Caco-2 (cell line): Measurements from ENCODE around the gene SCARB2. TPM values are rescaled to one million over a fixed set of nuclear protein-coding genes. Genes with fewer than 3 reads are reported as not detected.

Experiments
- BruUV-seq: library from RNA; stranded (reverse); fragments of 400-500 nt; replicated peaks from 2 replicates; lab custom pipeline; 2021; lab: Mats Ljungman, UMichigan
- CTCF ChIA-PET: fragments of 300-600 bp; sonication (Branson Sonifier 250); formaldehyde crosslinking; loops from one replicate; lab custom pipeline; 2022; ENCODE audit warnings: antibody characterized with exemption; lab: Charles Lee
- POLR2A ChIA-PET: fragments of 300-600 bp; sonication (Branson Sonifier 250); formaldehyde crosslinking; loops from one replicate; lab custom pipeline; 2022; ENCODE audit warnings: antibody characterized with exemption; lab: Charles Lee
- DNase-seq, 2 experiments: peaks; one replicate each; pipeline versions ENCODE4 v3.0.0 to v3.0.0-alpha.2; 2020 to 2022
- H3K27me3 ChIP-seq: replicated peaks from 2 replicates; pipeline ENCODE4 v1.6.0; 2011; ENCODE audit warnings: low read length; ENCODE audit not compliant: control insufficient read depth, insufficient read depth
- H3K36me3 ChIP-seq: 2 replicates; pipeline ENCODE4 v1.5.1; 2011; ENCODE audit warnings: low read length; ENCODE audit not compliant: control insufficient read depth, insufficient read depth
- H3K4me1 ChIP-seq: fragments of 250-450 bp; sonication (Bioruptor Pico); 2 replicates; pipeline ENCODE4 v1.5.1; 2020; ENCODE audit warnings: mild to moderate bottlenecking
- H3K4me3 ChIP-seq: 2 replicates; pipeline ENCODE4 v1.5.1; 2011; ENCODE audit warnings: low read depth, mild to moderate bottlenecking, control low read depth, low read length
- H3K9me3 ChIP-seq: fragments of 250-450 bp; sonication (Bioruptor Pico); 2 replicates; pipeline ENCODE4 v1.5.1; 2020; ENCODE audit warnings: mild to moderate bottlenecking, moderate library complexity
- H3K27ac Mint-ChIP-seq: one replicate; pipeline ENCODE4 v1.8.0; 2022; ENCODE audit warnings: mixed read lengths; ENCODE audit not compliant: unreplicated experiment
- H3K27me3 Mint-ChIP-seq: one replicate; pipeline ENCODE4 v1.8.0; 2022; ENCODE audit warnings: mixed read lengths; ENCODE audit not compliant: insufficient read depth, unreplicated experiment
- H3K36me3 Mint-ChIP-seq: one replicate; pipeline ENCODE4 v1.8.0; 2022; ENCODE audit warnings: mild to moderate bottlenecking, mixed read lengths; ENCODE audit not compliant: insufficient read depth, unreplicated experiment
- H3K4me1 Mint-ChIP-seq: one replicate; pipeline ENCODE4 v1.8.0; 2022; ENCODE audit warnings: low read depth, mixed read lengths; ENCODE audit not compliant: unreplicated experiment
- H3K4me3 Mint-ChIP-seq: one replicate; pipeline ENCODE4 v1.8.0; 2022; ENCODE audit warnings: mild to moderate bottlenecking, moderate library complexity, mixed read lengths; ENCODE audit not compliant: unreplicated experiment
- H3K9me3 Mint-ChIP-seq: one replicate; pipeline ENCODE4 v1.8.0; 2022; ENCODE audit warnings: mixed read lengths; ENCODE audit not compliant: unreplicated experiment
- intact Hi-C: fragments of 100-400 bp; cut with micrococcal nuclease; formaldehyde crosslinking; loops from one replicate; pipeline ENCODE4 v1.10.0; 2022; ENCODE audit not compliant: unreplicated experiment
- total RNA-seq: library from RNA; stranded (reverse); gene quantifications from 2 replicates; pipeline ENCODE4 v1.2.3, GENCODE V29; 2022
- TF ChIP-seq, protein P1 (sequence below), 2 experiments: fragments of 200-600 bp in 1 of 2; IDR thresholded peaks; 1 replicate in 1 of 2; 2 replicates in 1 of 2; pipeline versions ENCODE4 v1.5.1 to v1.8.0; 2011 to 2022; ENCODE audit warnings: antibody characterized with exemption in 1 of 2, control low read depth in 1 of 2, inconsistent platforms in 1 of 2, low read depth in 1 of 2, low read length in 1 of 2, mild to moderate bottlenecking in 1 of 2, moderate library complexity in 1 of 2; ENCODE audit not compliant: insufficient read depth in 1 of 2, severe bottlenecking in 1 of 2, unreplicated experiment in 1 of 2

SCARB2 gene
- total RNA-seq, 1 experiment from 2014 or later: 150 TPM

- H3K27ac Mint-ChIP-seq: no peak overlapping the region
- POLR2A ChIA-PET: no interaction called here
- H3K36me3 Mint-ChIP-seq: peaks cover 59% of the 10 kb centered on the region
- intact Hi-C loops: no loop called here
- TF ChIP-seq, protein P1, sequence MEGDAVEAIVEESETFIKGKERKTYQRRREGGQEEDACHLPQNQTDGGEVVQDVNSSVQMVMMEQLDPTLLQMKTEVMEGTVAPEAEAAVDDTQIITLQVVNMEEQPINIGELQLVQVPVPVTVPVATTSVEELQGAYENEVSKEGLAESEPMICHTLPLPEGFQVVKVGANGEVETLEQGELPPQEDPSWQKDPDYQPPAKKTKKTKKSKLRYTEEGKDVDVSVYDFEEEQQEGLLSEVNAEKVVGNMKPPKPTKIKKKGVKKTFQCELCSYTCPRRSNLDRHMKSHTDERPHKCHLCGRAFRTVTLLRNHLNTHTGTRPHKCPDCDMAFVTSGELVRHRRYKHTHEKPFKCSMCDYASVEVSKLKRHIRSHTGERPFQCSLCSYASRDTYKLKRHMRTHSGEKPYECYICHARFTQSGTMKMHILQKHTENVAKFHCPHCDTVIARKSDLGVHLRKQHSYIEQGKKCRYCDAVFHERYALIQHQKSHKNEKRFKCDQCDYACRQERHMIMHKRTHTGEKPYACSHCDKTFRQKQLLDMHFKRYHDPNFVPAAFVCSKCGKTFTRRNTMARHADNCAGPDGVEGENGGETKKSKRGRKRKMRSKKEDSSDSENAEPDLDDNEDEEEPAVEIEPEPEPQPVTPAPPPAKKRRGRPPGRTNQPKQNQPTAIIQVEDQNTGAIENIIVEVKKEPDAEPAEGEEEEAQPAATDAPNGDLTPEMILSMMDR (IDR thresholded peaks at IDR 0.05; ENCODE audit: insufficient read depth in 1 of 2, low read depth in 1 of 2, low read length in 1 of 2, severe bottlenecking in 1 of 2, unreplicated experiment in 1 of 2): no peak
- H3K4me3 Mint-ChIP-seq: no peak overlapping the region
- H3K27me3 Mint-ChIP-seq: no peaks in the 10 kb centered on the region
- no TSS peak for BruUV-seq
- CTCF ChIA-PET: no interaction called here
- no peak for DNase-seq
- H3K4me1 Mint-ChIP-seq: no peaks in the 10 kb centered on the region
- no peaks in the 10 kb centered on the region for H3K36me3 ChIP-seq
- no peaks in the 10 kb centered on the region for H3K9me3 ChIP-seq
- H3K9me3 Mint-ChIP-seq: no peaks in the 10 kb centered on the region
- H3K27me3 ChIP-seq: no peaks in the 10 kb centered on the region
- no peak overlapping the region for H3K4me3 ChIP-seq
- no peaks in the 10 kb centered on the region for H3K4me1 ChIP-seq
Measured at GRCh38 chr4:76117536-76117935, 96.1 kb downstream of the SCARB2 start.

- Histone ChIP-seq H3K36me3 (no peaks in the 10 kb centered on the region), H3K9me3 (no peaks in the 10 kb centered on the region)
- TF ChIP-seq, protein P1 (IDR thresholded peaks at IDR 0.05; ENCODE audit: insufficient read depth in 1 of 2, low read depth in 1 of 2, low read length in 1 of 2, severe bottlenecking in 1 of 2, unreplicated experiment in 1 of 2): no peak
Measured at GRCh38 chr4:76116821-76117220, 96.8 kb downstream of the SCARB2 start.

More at GRCh38 chr4:76116821-76117220, 96.8 kb downstream of the SCARB2 start:
- intact Hi-C loops: no loop called here
- Histone ChIP-seq H3K27me3 (no peaks in the 10 kb centered on the region), H3K4me1 (no peaks in the 10 kb centered on the region), H3K4me3 (no peak overlapping the region)
- POLR2A ChIA-PET: no interaction called here
- CTCF ChIA-PET: no interaction called here
- no peaks in the 10 kb centered on the region for H3K9me3 Mint-ChIP-seq
- peaks cover 59% of the 10 kb centered on the region for H3K36me3 Mint-ChIP-seq
- H3K27ac Mint-ChIP-seq: no peak overlapping the region
- no TSS peak for BruUV-seq
- no peak overlapping the region for H3K4me3 Mint-ChIP-seq
- no peak for DNase-seq
- H3K27me3 Mint-ChIP-seq: no peaks in the 10 kb centered on the region
- H3K4me1 Mint-ChIP-seq: no peaks in the 10 kb centered on the region

Other genes with a start within 250 kb of the SCARB2 start
- gene SDAD1, start 222.9 kb downstream of the SCARB2 start, total RNA-seq: 63.8 and 71.7 TPM in 2 replicates
- not detected in 2 replicates for gene CXCL9, start 206.3 kb downstream of the SCARB2 start, total RNA-seq
- not detected in 2 replicates for gene CXCL10, start 190.3 kb downstream of the SCARB2 start, total RNA-seq
- gene CXCL11, start 177.8 kb downstream of the SCARB2 start, total RNA-seq: not detected in 2 replicates
- gene ART3, start 139.1 kb downstream of the SCARB2 start, total RNA-seq: not detected in 2 replicates
- gene NUP54, start 65.4 kb downstream of the SCARB2 start, total RNA-seq: 64.9 and 68.8 TPM in 2 replicates
- 6.3 and 6.6 TPM in 2 replicates for gene FAM47E, start 37.9 kb upstream of the SCARB2 start, total RNA-seq
- 3.8 and 4.2 TPM in 2 replicates for gene STBD1, start 92.9 kb upstream of the SCARB2 start, total RNA-seq
- gene CCDC158, start 207.3 kb upstream of the SCARB2 start, total RNA-seq: 0.39 and 0.56 TPM in 2 replicates
- gene SHROOM3, start 221.4 kb upstream of the SCARB2 start, total RNA-seq: 16.3 and 25.3 TPM in 2 replicates